Rectal smooth muscle tissue (tissue), 1 donor: ENCODE results near the gene DTNA.

Experiments
- H3K27ac ChIP-seq: one replicate; pipeline ENCODE4 v1.7.0; 2013; ENCODE audit warnings: low read depth, low read length, inconsistent platforms
- H3K27me3 ChIP-seq: one replicate; pipeline ENCODE4 v1.7.0; 2013; ENCODE audit warnings: low read length; ENCODE audit not compliant: control insufficient read depth, insufficient read depth
- H3K36me3 ChIP-seq: one replicate; pipeline ENCODE4 v1.7.0; 2013; ENCODE audit warnings: low read length; ENCODE audit not compliant: control insufficient read depth, insufficient read depth
- H3K4me1 ChIP-seq: one replicate; pipeline ENCODE4 v1.7.0; 2013; ENCODE audit warnings: low read length; ENCODE audit not compliant: control insufficient read depth, insufficient read depth
- H3K4me3 ChIP-seq: one replicate; pipeline ENCODE4 v1.7.0; 2013; ENCODE audit warnings: low read length
- H3K9ac ChIP-seq: one replicate; pipeline ENCODE4 v1.7.0; 2013; ENCODE audit warnings: low read length

DTNA gene

GRCh38 chr18:34803877-34804400, 93.8 kb downstream of the DTNA start:
- Histone ChIP-seq H3K27me3 (no peaks in the 10 kb centered on the region), H3K27ac (no peak overlapping the region), H3K4me3 (no peak overlapping the region), H3K36me3 (no peaks in the 10 kb centered on the region), H3K4me1 (peaks cover 3% of the 10 kb centered on the region), H3K9ac (no peak overlapping the region)

GRCh38 chr18:34805103-34805877, 95.2 kb downstream of the DTNA start:
- Histone ChIP-seq H3K36me3 (no peaks in the 10 kb centered on the region), H3K27ac (no peak overlapping the region), H3K4me1 (peaks cover 3% of the 10 kb centered on the region), H3K27me3 (peaks cover 2% of the 10 kb centered on the region), H3K9ac (no peak overlapping the region), H3K4me3 (no peak overlapping the region)

GRCh38 chr18:34805878-34806351, 95.8 kb downstream of the DTNA start:
- no peak overlapping the region for H3K27ac ChIP-seq
- no peaks in the 10 kb centered on the region for H3K36me3 ChIP-seq
- peaks cover 3% of the 10 kb centered on the region for H3K4me1 ChIP-seq
- no peak overlapping the region for H3K9ac ChIP-seq
- H3K27me3 ChIP-seq, result peaks cover 2% of the 10 kb centered on the region
- no peak overlapping the region for H3K4me3 ChIP-seq

GRCh38 chr18:34806527-34806926, 96.4 kb downstream of the DTNA start:
- Histone ChIP-seq H3K4me1 (peaks cover 3% of the 10 kb centered on the region), H3K36me3 (no peaks in the 10 kb centered on the region), H3K27ac (no peak overlapping the region), H3K9ac (no peak overlapping the region), H3K27me3 (peaks cover 2% of the 10 kb centered on the region), H3K4me3 (no peak overlapping the region)

- H3K27me3 ChIP-seq, result peaks cover 2% of the 10 kb centered on the region
- no peaks in the 10 kb centered on the region for H3K36me3 ChIP-seq
- no peak overlapping the region for H3K4me3 ChIP-seq
- no peak overlapping the region for H3K9ac ChIP-seq
- H3K27ac ChIP-seq, result no peak overlapping the region
- no peaks in the 10 kb centered on the region for H3K4me1 ChIP-seq
These were observed 97.2 kb downstream of the DTNA start for GRCh38 chr18:34807106-34807796.

- no peaks in the 10 kb centered on the region for H3K4me1 ChIP-seq
These were observed 98.3 kb downstream of the DTNA start for GRCh38 chr18:34808389-34808788.

GRCh38 chr18:34809451-34810072, 99.5 kb downstream of the DTNA start:
- Histone ChIP-seq H3K4me3 (no peak overlapping the region), H3K4me1 (no peaks in the 10 kb centered on the region), H3K36me3 (no peaks in the 10 kb centered on the region), H3K27ac (no peak overlapping the region), H3K9ac (no peak overlapping the region), H3K27me3 (peaks cover 2% of the 10 kb centered on the region)

More at GRCh38 chr18:34808389-34808788, 98.3 kb downstream of the DTNA start:
- Histone ChIP-seq H3K36me3 (no peaks in the 10 kb centered on the region), H3K27ac (no peak overlapping the region), H3K9ac (no peak overlapping the region), H3K27me3 (peaks cover 2% of the 10 kb centered on the region), H3K4me3 (no peak overlapping the region)

GRCh38 chr18:34816183-34816582, 106.1 kb downstream of the DTNA start:
- H3K4me3 ChIP-seq, result no peak overlapping the region
- no peaks in the 10 kb centered on the region for H3K27me3 ChIP-seq
- H3K9ac ChIP-seq, result no peak overlapping the region
- no peak overlapping the region for H3K27ac ChIP-seq
- H3K36me3 ChIP-seq, result peaks cover 5% of the 10 kb centered on the region
- H3K4me1 ChIP-seq, result no peaks in the 10 kb centered on the region

GRCh38 chr18:34817636-34818035, 107.5 kb downstream of the DTNA start:
- peaks cover 5% of the 10 kb centered on the region for H3K36me3 ChIP-seq
- H3K9ac ChIP-seq, result no peak overlapping the region
- no peak overlapping the region for H3K27ac ChIP-seq
- peaks cover 2% of the 10 kb centered on the region for H3K4me1 ChIP-seq
- no peaks in the 10 kb centered on the region for H3K27me3 ChIP-seq
- no peak overlapping the region for H3K4me3 ChIP-seq

- Histone ChIP-seq H3K27ac (no peak overlapping the region), H3K9ac (no peak overlapping the region), H3K27me3 (no peaks in the 10 kb centered on the region), H3K36me3 (peaks cover 5% of the 10 kb centered on the region), H3K4me3 (no peak overlapping the region), H3K4me1 (peaks cover 2% of the 10 kb centered on the region)
These were observed 108.0 kb downstream of the DTNA start for GRCh38 chr18:34818064-34818463.

- Histone ChIP-seq H3K4me1 (peaks cover 2% of the 10 kb centered on the region), H3K9ac (no peak overlapping the region), H3K27ac (no peak overlapping the region), H3K27me3 (no peaks in the 10 kb centered on the region), H3K4me3 (no peak overlapping the region), H3K36me3 (peaks cover 5% of the 10 kb centered on the region)
These were observed 110.4 kb downstream of the DTNA start for GRCh38 chr18:34820360-34821065.
